Measurements from ENCODE around the gene BAZ1A.

Gene BAZ1A

DNA sequence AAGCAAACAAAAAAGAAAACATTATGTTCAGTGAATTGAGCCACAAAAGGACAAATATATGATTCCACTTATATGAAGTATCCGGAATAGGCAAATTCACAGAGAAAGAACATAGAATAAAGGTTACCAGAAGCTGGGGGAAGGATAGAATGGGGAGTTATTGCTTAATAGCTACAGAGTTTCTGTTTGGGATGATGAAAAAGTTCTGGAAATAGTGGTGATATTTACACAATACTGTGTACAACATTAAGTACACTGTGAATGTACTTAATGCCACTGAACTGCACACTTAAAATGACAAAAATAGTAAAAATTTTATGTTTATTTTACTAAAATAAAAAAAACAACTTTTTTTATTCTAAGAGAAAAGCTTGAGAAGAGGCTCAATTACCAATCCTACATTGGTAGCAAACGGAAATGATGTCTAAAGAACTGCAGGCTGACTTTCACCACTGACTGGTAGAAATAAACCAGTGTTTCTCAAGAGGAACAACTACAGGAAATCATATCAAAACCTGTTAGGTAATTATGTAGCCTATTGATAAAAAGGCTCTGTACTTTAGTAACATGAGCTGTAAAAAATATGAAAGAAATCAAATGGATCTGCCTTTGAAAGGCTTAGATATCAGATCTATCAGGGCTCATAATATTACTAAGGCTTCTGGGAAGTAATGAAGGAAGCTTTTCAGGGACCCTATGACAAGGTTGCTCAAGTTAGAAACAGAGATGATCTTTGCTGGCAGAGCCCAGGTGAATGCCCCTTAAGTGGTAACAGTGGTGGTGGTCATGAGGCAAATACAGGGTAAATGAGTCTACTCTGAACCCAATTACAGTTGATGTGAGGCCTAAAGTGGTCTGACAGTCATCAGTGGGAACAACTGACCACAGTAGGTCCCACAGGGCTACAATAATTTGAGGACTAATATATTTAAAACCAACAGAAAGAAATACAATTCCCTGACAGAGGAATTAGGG is 41.3 kb downstream of the BAZ1A start:
- Histone ChIP-seq H3K79me2 (ENCODE audit: control insufficient read depth, insufficient read depth, low read length) (no peaks in the 10 kb centered on the region), H2BK120ac (ENCODE audit: low read depth, low read length) (no peak overlapping the region), H4K8ac (ENCODE audit: low read depth, low read length) (no peak overlapping the region), H3K9ac (ENCODE audit: low read length) (no peak overlapping the region), H3K4me2 (ENCODE audit: low read length) (no peak overlapping the region), H3K4me1 (ENCODE audit: control insufficient read depth, low read depth, low read length) (no peaks in the 10 kb centered on the region), H3K79me1 (ENCODE audit: low read length) (peaks cover 2% of the 10 kb centered on the region), H2BK15ac (replicated peaks; ENCODE audit: low read depth) (no peak overlapping the region), H4K5ac (ENCODE audit: low read length) (no peak overlapping the region), H3K4ac (ENCODE audit: low read depth, low read length) (no peak overlapping the region), H3K27ac (ENCODE audit: low read depth, low read length) (no peak overlapping the region), H3K23ac (ENCODE audit: low read length) (no peak overlapping the region), H2AK5ac (ENCODE audit: low read length) (no peak overlapping the region), H3K27me3 (ENCODE audit: insufficient read depth, low read length, poor library complexity) (no peaks in the 10 kb centered on the region), H3K4me3 (ENCODE audit: low read length) (no peak overlapping the region), H2BK5ac (ENCODE audit: low read length) (no peak overlapping the region), H3K56ac (ENCODE audit: low read length) (no peak overlapping the region), H3K18ac (ENCODE audit: low read length) (no peak overlapping the region), H3K36me3 (ENCODE audit: control insufficient read depth, insufficient read depth, low read length) (no peaks in the 10 kb centered on the region)
- no CpG with 5 or more reads among the region's 2 CpGs for WGBS (ENCODE audit: extremely low coverage, insufficient coverage, low lambda C conversion rate)
- DNase-seq, result no peak

DNA sequence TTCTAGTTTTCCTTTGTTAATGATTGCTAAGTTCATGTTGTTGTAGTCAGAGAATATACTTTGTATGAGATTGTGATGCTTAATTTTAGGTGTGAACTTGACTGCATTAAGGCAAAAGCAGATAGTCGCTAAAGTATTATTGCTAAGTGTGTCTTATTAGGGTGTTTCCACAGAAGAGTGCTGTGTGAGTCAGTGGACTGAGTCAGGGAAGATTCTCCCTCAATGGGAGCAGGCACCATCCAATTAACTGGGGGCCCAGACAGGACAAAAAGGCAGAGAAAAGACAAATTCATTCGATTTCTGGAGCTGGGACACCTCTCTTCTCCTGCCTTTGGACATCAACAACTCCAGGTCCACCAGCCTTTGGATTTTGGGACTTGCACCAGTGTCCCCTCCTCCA is 48.5 kb downstream of the BAZ1A start:
- Histone ChIP-seq H2AK5ac (ENCODE audit: low read length) (no peak overlapping the region), H3K79me2 (ENCODE audit: control insufficient read depth, insufficient read depth, low read length) (no peaks in the 10 kb centered on the region), H2BK15ac (replicated peaks; ENCODE audit: low read depth) (no peak overlapping the region), H3K23ac (ENCODE audit: low read length) (no peak overlapping the region), H4K8ac (ENCODE audit: low read depth, low read length) (no peak overlapping the region), H4K5ac (ENCODE audit: low read length) (no peak overlapping the region), H3K4me3 (ENCODE audit: low read length) (no peak overlapping the region), H3K36me3 (ENCODE audit: control insufficient read depth, insufficient read depth, low read length) (no peaks in the 10 kb centered on the region), H2BK120ac (ENCODE audit: low read depth, low read length) (no peak overlapping the region), H3K79me1 (ENCODE audit: low read length) (no peaks in the 10 kb centered on the region), H3K27me3 (ENCODE audit: insufficient read depth, low read length, poor library complexity) (no peaks in the 10 kb centered on the region), H3K9ac (ENCODE audit: low read length) (no peak overlapping the region), H3K27ac (ENCODE audit: low read depth, low read length) (no peak overlapping the region), H3K56ac (ENCODE audit: low read length) (no peak overlapping the region), H3K4me2 (ENCODE audit: low read length) (no peak overlapping the region), H3K4me1 (ENCODE audit: control insufficient read depth, low read depth, low read length) (no peaks in the 10 kb centered on the region), H3K4ac (ENCODE audit: low read depth, low read length) (no peak overlapping the region), H3K18ac (ENCODE audit: low read length) (no peak overlapping the region), H2BK5ac (ENCODE audit: low read length) (no peak overlapping the region)
- no CpG with 5 or more reads among the region's 2 CpGs for WGBS (ENCODE audit: extremely low coverage, insufficient coverage, low lambda C conversion rate)
- DNase-seq, result no peak

DNA sequence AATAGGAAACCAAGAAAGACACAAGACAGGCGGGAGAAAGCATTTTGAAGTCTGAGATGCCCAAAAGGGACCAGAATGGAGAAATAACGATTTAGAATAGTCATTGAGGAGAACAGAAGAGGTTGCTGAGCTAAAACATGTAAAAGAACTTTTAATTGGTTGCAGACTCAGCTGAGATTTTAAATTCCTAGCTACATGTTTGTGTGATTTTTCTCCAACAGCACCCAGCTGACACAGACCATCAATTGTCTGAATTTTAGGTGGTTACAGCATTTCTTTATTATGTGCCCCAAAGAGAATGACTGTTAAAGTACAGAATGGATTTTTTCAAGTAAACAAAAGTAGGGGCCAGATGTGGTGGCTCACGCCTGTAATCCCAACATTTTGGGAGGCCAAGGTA is 50.3 kb downstream of the BAZ1A start:
- Histone ChIP-seq H3K79me2 (ENCODE audit: control insufficient read depth, insufficient read depth, low read length) (no peaks in the 10 kb centered on the region), H3K4me2 (ENCODE audit: low read length) (no peak overlapping the region), H3K9ac (ENCODE audit: low read length) (no peak overlapping the region), H2AK5ac (ENCODE audit: low read length) (no peak overlapping the region), H4K5ac (ENCODE audit: low read length) (no peak overlapping the region), H3K18ac (ENCODE audit: low read length) (no peak overlapping the region), H3K79me1 (ENCODE audit: low read length) (no peaks in the 10 kb centered on the region), H3K27ac (ENCODE audit: low read depth, low read length) (no peak overlapping the region), H3K27me3 (ENCODE audit: insufficient read depth, low read length, poor library complexity) (no peaks in the 10 kb centered on the region), H4K8ac (ENCODE audit: low read depth, low read length) (no peak overlapping the region), H3K4me3 (ENCODE audit: low read length) (no peak overlapping the region), H2BK15ac (replicated peaks; ENCODE audit: low read depth) (no peak overlapping the region), H3K23ac (ENCODE audit: low read length) (no peak overlapping the region), H3K36me3 (ENCODE audit: control insufficient read depth, insufficient read depth, low read length) (no peaks in the 10 kb centered on the region), H2BK5ac (ENCODE audit: low read length) (no peak overlapping the region), H3K4me1 (ENCODE audit: control insufficient read depth, low read depth, low read length) (no peaks in the 10 kb centered on the region), H2BK120ac (ENCODE audit: low read depth, low read length) (no peak overlapping the region), H3K56ac (ENCODE audit: low read length) (no peak overlapping the region), H3K4ac (ENCODE audit: low read depth, low read length) (no peak overlapping the region)
- DNase-seq, result no peak
- WGBS (ENCODE audit: extremely low coverage, insufficient coverage, low lambda C conversion rate), result no CpG with 5 or more reads among the region's 3 CpGs

DNA sequence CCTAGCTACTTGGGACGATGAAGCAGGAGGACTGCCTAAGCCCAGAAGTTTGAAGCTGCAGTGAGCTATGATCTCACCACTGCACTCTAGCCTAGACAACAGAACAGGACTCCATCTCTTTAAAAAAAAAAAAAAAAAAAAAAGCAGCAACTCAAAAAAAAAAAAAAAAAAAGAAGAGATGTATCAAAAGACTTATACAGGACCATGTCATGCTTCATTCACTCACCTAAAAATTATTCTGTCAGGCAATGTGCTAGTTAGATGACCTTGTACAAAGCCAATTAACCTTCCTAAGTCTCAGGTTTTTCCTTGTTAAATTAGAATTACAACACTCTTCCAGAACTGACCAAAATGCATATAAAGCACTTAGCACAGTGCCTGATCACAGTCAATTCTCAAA is 50.9 kb downstream of the BAZ1A start:
- H3K56ac ChIP-seq (ENCODE audit: low read length), result no peak overlapping the region
- no peak overlapping the region for H4K5ac ChIP-seq (ENCODE audit: low read length)
- H3K4me3 ChIP-seq (ENCODE audit: low read length), result no peak overlapping the region
- no peaks in the 10 kb centered on the region for H3K36me3 ChIP-seq (ENCODE audit: control insufficient read depth, insufficient read depth, low read length)
- no peak overlapping the region for H2AK5ac ChIP-seq (ENCODE audit: low read length)
- DNase-seq, result no peak
- no peak overlapping the region for H3K4ac ChIP-seq (ENCODE audit: low read depth, low read length)
- no peak overlapping the region for H3K4me2 ChIP-seq (ENCODE audit: low read length)
- H3K18ac ChIP-seq (ENCODE audit: low read length), result no peak overlapping the region
- no peak overlapping the region for H2BK120ac ChIP-seq (ENCODE audit: low read depth, low read length)
- H3K27ac ChIP-seq (ENCODE audit: low read depth, low read length), result no peak overlapping the region
- no peak overlapping the region for H4K8ac ChIP-seq (ENCODE audit: low read depth, low read length)
- no peak overlapping the region for H2BK5ac ChIP-seq (ENCODE audit: low read length)
- no peak overlapping the region for H3K9ac ChIP-seq (ENCODE audit: low read length)
- no peak overlapping the region for H2BK15ac ChIP-seq (replicated peaks; ENCODE audit: low read depth)
- no peaks in the 10 kb centered on the region for H3K79me1 ChIP-seq (ENCODE audit: low read length)
- H3K23ac ChIP-seq (ENCODE audit: low read length), result no peak overlapping the region
- H3K4me1 ChIP-seq (ENCODE audit: control insufficient read depth, low read depth, low read length), result no peaks in the 10 kb centered on the region
- H3K27me3 ChIP-seq (ENCODE audit: insufficient read depth, low read length, poor library complexity), result no peaks in the 10 kb centered on the region
- H3K79me2 ChIP-seq (ENCODE audit: control insufficient read depth, insufficient read depth, low read length), result no peaks in the 10 kb centered on the region
- no CpG with 5 or more reads among the region's 1 CpG for WGBS (ENCODE audit: extremely low coverage, insufficient coverage, low lambda C conversion rate)

DNA sequence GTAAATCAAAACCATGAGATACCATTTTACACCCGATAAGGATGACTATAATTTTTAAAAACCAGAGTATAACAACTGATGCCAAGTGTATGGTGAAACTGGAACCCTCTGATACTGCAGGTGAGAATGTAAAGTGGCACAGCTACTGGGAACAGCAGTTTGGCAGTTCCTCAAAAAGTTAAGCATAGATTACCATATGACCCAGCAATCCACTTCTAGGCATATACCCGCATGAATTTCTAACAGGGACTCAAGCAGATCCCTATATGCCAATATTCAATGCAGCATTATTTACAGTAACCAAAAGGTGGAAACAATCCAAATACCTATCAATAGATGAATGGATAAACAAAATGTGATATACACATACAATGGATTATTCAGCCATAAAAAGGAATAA is 57.4 kb downstream of the BAZ1A start:
- H2BK5ac ChIP-seq (ENCODE audit: low read length), result no peak overlapping the region
- no peak for DNase-seq
- no peaks in the 10 kb centered on the region for H3K27me3 ChIP-seq (ENCODE audit: insufficient read depth, low read length, poor library complexity)
- no peak overlapping the region for H2AK5ac ChIP-seq (ENCODE audit: low read length)
- no peaks in the 10 kb centered on the region for H3K79me2 ChIP-seq (ENCODE audit: control insufficient read depth, insufficient read depth, low read length)
- no peaks in the 10 kb centered on the region for H3K4me1 ChIP-seq (ENCODE audit: control insufficient read depth, low read depth, low read length)
- no peak overlapping the region for H3K18ac ChIP-seq (ENCODE audit: low read length)
- no peaks in the 10 kb centered on the region for H3K36me3 ChIP-seq (ENCODE audit: control insufficient read depth, insufficient read depth, low read length)
- no peak overlapping the region for H2BK15ac ChIP-seq (replicated peaks; ENCODE audit: low read depth)
- peaks cover 2% of the 10 kb centered on the region for H3K79me1 ChIP-seq (ENCODE audit: low read length)
- H3K56ac ChIP-seq (ENCODE audit: low read length), result no peak overlapping the region
- H3K4me3 ChIP-seq (ENCODE audit: low read length), result no peak overlapping the region
- no peak overlapping the region for H4K8ac ChIP-seq (ENCODE audit: low read depth, low read length)
- H3K23ac ChIP-seq (ENCODE audit: low read length), result no peak overlapping the region
- no peak overlapping the region for H3K4me2 ChIP-seq (ENCODE audit: low read length)
- H3K27ac ChIP-seq (ENCODE audit: low read depth, low read length), result no peak overlapping the region
- H3K4ac ChIP-seq (ENCODE audit: low read depth, low read length), result no peak overlapping the region
- WGBS (ENCODE audit: extremely low coverage, insufficient coverage, low lambda C conversion rate), result no CpG with 5 or more reads among the region's 2 CpGs
- H2BK120ac ChIP-seq (ENCODE audit: low read depth, low read length), result no peak overlapping the region
- no peak overlapping the region for H3K9ac ChIP-seq (ENCODE audit: low read length)
- no peak overlapping the region for H4K5ac ChIP-seq (ENCODE audit: low read length)

DNA sequence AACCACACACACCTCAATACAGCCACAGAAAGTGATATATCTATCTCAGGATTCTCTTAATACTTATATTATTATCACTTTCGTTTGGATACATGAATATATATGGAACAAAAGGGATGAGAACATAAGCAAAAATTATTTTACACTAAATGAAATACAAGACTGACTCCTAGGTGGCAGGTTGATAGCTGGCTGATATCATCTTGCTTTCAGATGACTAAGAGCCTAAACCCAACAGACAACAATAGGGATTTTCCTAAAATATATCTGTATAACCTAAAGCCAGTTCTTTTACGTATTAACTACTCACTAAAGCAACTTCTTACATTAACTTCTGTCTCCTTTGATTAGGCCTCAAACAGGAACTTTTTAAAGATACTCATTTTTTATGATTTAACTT is 65.1 kb downstream of the BAZ1A start:
- Histone ChIP-seq H3K4me2 (ENCODE audit: low read length) (no peak overlapping the region), H4K8ac (ENCODE audit: low read depth, low read length) (no peak overlapping the region), H3K56ac (ENCODE audit: low read length) (no peak overlapping the region), H2AK5ac (ENCODE audit: low read length) (no peak overlapping the region), H4K5ac (ENCODE audit: low read length) (no peak overlapping the region), H3K18ac (ENCODE audit: low read length) (no peak overlapping the region), H2BK5ac (ENCODE audit: low read length) (no peak overlapping the region), H3K4ac (ENCODE audit: low read depth, low read length) (no peak overlapping the region), H2BK15ac (replicated peaks; ENCODE audit: low read depth) (no peak overlapping the region), H3K36me3 (ENCODE audit: control insufficient read depth, insufficient read depth, low read length) (no peaks in the 10 kb centered on the region), H3K23ac (ENCODE audit: low read length) (no peak overlapping the region), H2BK120ac (ENCODE audit: low read depth, low read length) (no peak overlapping the region), H3K4me1 (ENCODE audit: control insufficient read depth, low read depth, low read length) (no peaks in the 10 kb centered on the region), H3K9ac (ENCODE audit: low read length) (no peak overlapping the region), H3K79me2 (ENCODE audit: control insufficient read depth, insufficient read depth, low read length) (no peaks in the 10 kb centered on the region), H3K27me3 (ENCODE audit: insufficient read depth, low read length, poor library complexity) (no peaks in the 10 kb centered on the region), H3K4me3 (ENCODE audit: low read length) (no peak overlapping the region), H3K27ac (ENCODE audit: low read depth, low read length) (no peak overlapping the region), H3K79me1 (ENCODE audit: low read length) (no peaks in the 10 kb centered on the region)
- no CpG with 5 or more reads among the region's 2 CpGs for WGBS (ENCODE audit: extremely low coverage, insufficient coverage, low lambda C conversion rate)
- no peak for DNase-seq

Data from mesendoderm (in vitro differentiated cells).